Smooth muscle cell (in vitro differentiated cells): Measurements from ENCODE around the gene SAG. TPM values are rescaled to one million over a fixed set of nuclear protein-coding genes. Genes with fewer than 3 reads are reported as not detected.

ENCODE experiments used
- DNase-seq: peaks from one replicate; lab custom pipeline; 2025; ENCODE audit not compliant: unreplicated experiment; lab: John Stamatoyannopoulos, UW
- H2AFZ ChIP-seq: fragments of 200-600 bp; sonication (generic); 2 replicates; pipeline ENCODE4 v1.6.0; 2016; ENCODE audit warnings: antibody characterized with exemption, low read depth, mild to moderate bottlenecking
- H3F3A ChIP-seq: fragments of 200-600 bp; sonication (generic); 2 replicates; pipeline ENCODE4 v1.6.0; 2017; ENCODE audit warnings: antibody characterized with exemption, low read depth
- H3K27ac ChIP-seq: fragments of 200-600 bp; sonication (generic); 2 replicates; pipeline ENCODE4 v1.5.1; 2016; ENCODE audit warnings: low read depth, mild to moderate bottlenecking
- H3K27me3 ChIP-seq: fragments of 200-600 bp; sonication (generic); 2 replicates; pipeline ENCODE4 v1.6.1; 2016; ENCODE audit warnings: low read depth, mild to moderate bottlenecking
- H3K36me3 ChIP-seq: fragments of 200-600 bp; sonication (generic); 2 replicates; pipeline ENCODE4 v1.5.1; 2016; ENCODE audit warnings: low read depth
- H3K4me1 ChIP-seq: fragments of 200-600 bp; sonication (generic); 2 replicates; pipeline ENCODE4 v1.5.1; 2016; ENCODE audit warnings: low read depth
- H3K4me2 ChIP-seq: fragments of 200-600 bp; sonication (generic); 2 replicates; pipeline ENCODE4 v1.6.0; 2016; ENCODE audit warnings: mild to moderate bottlenecking
- H3K4me3 ChIP-seq: fragments of 200-600 bp; sonication (generic); 2 replicates; pipeline ENCODE4 v1.5.1; 2016; ENCODE audit warnings: mild to moderate bottlenecking
- H3K79me2 ChIP-seq: fragments of 200-600 bp; sonication (generic); 2 replicates; pipeline ENCODE4 v1.6.0; 2016; ENCODE audit warnings: low read depth, mild to moderate bottlenecking
- H3K9ac ChIP-seq: fragments of 200-600 bp; sonication (generic); 2 replicates; pipeline ENCODE4 v1.6.0; 2016; ENCODE audit warnings: low read depth
- H3K9me3 ChIP-seq: fragments of 200-600 bp; sonication (generic); replicated peaks from 2 replicates; pipeline ENCODE4 v1.5.1; 2016; ENCODE audit warnings: low read depth
- H4K20me1 ChIP-seq: fragments of 200-600 bp; sonication (generic); 2 replicates; pipeline ENCODE4 v1.6.0; 2016; ENCODE audit warnings: low read depth
- CTCF ChIP-seq: fragments of 200-600 bp; sonication (generic); IDR thresholded peaks from 2 replicates; pipeline ENCODE4 v1.5.1; 2017; ENCODE audit warnings: borderline replicate concordance, mild to moderate bottlenecking, antibody characterized with exemption; ENCODE audit not compliant: insufficient read depth, poor library complexity, severe bottlenecking
- WGBS: methylation state at CpG from one replicate; pipeline ENCODE4 v1.1.7; 2016; ENCODE audit warnings: low lambda C conversion rate; 5-methylcytosine and 5-hydroxymethylcytosine counted together
- polyA plus RNA-seq: library from polyadenylated mRNA; unstranded; fragments of >200 nt; fragmentation: Nextera tagmentation; extraction: Ambion mirVana; gene quantifications from 2 replicates; pipeline ENCODE4 v1.2.1, GENCODE V29; 2016
- total RNA-seq: library from RNA; depleted of rRNA; stranded (reverse); fragments of >200 nt; gene quantifications from 2 replicates; pipeline ENCODE4 v1.2.3, GENCODE V29; 2014

SAG gene
- total and polyA plus RNA-seq, 2 experiments from 2014 or later, result not detected

GRCh38 chr2:233289648-233290047 is 18.0 kb upstream of the SAG start:
- Histone ChIP-seq H3K9ac (no peak overlapping the region), H3K4me3 (no peak overlapping the region), H3K27ac (no peak overlapping the region), H3K36me3 (peaks cover 15% of the 10 kb centered on the region), H3K27me3 (no peaks in the 10 kb centered on the region), H2AFZ (no peak overlapping the region), H3K4me1 (no peaks in the 10 kb centered on the region), H3F3A (no peaks in the 10 kb centered on the region), H4K20me1 (peaks cover 5% of the 10 kb centered on the region), H3K9me3 (no peaks in the 10 kb centered on the region), H3K79me2 (no peaks in the 10 kb centered on the region), H3K4me2 (no peak overlapping the region)
- no peak for TF ChIP-seq CTCF
- 96% methylated on average over 12 of the region's 12 CpGs for WGBS
- DNase-seq, result no peak

GRCh38 chr2:233290051-233290845 is 17.4 kb upstream of the SAG start:
- peaks cover 17% of the 10 kb centered on the region for H3K36me3 ChIP-seq
- no peak for TF ChIP-seq CTCF
- WGBS, result 96% methylated on average over 10 of the region's 10 CpGs
- no peak overlapping the region for H2AFZ ChIP-seq
- no peaks in the 10 kb centered on the region for H3K79me2 ChIP-seq
- H3K27ac ChIP-seq, result no peak overlapping the region
- H3K27me3 ChIP-seq, result no peaks in the 10 kb centered on the region
- no peak overlapping the region for H3K4me2 ChIP-seq
- no peaks in the 10 kb centered on the region for H3K9me3 ChIP-seq
- H3K4me3 ChIP-seq, result no peak overlapping the region
- H3K9ac ChIP-seq, result no peak overlapping the region
- no peaks in the 10 kb centered on the region for H3K4me1 ChIP-seq
- no peak for DNase-seq
- no peaks in the 10 kb centered on the region for H3F3A ChIP-seq
- H4K20me1 ChIP-seq, result peaks cover 5% of the 10 kb centered on the region

- no peaks in the 10 kb centered on the region for H3F3A ChIP-seq
- no peak for DNase-seq
- no peak overlapping the region for H2AFZ ChIP-seq
- H3K27me3 ChIP-seq, result no peaks in the 10 kb centered on the region
- no peak overlapping the region for H3K4me2 ChIP-seq
- no peak overlapping the region for H3K9ac ChIP-seq
- no peak overlapping the region for H3K4me3 ChIP-seq
- no peaks in the 10 kb centered on the region for H3K79me2 ChIP-seq
- H3K4me1 ChIP-seq, result no peaks in the 10 kb centered on the region
- no peaks in the 10 kb centered on the region for H4K20me1 ChIP-seq
- WGBS, result 90% methylated on average over 5 of the region's 5 CpGs
- TF ChIP-seq CTCF, result no peak
- no peak overlapping the region for H3K27ac ChIP-seq
- H3K9me3 ChIP-seq, result no peaks in the 10 kb centered on the region
- H3K36me3 ChIP-seq, result peaks cover 15% of the 10 kb centered on the region
Measured at GRCh38 chr2:233295891-233296290, 11.7 kb upstream of the SAG start.

- no peaks in the 10 kb centered on the region for H3F3A ChIP-seq
- H3K79me2 ChIP-seq, result no peaks in the 10 kb centered on the region
- H3K4me3 ChIP-seq, result no peak overlapping the region
- H2AFZ ChIP-seq, result no peak overlapping the region
- H4K20me1 ChIP-seq, result no peaks in the 10 kb centered on the region
- no peaks in the 10 kb centered on the region for H3K4me1 ChIP-seq
- DNase-seq, result no peak
- H3K9ac ChIP-seq, result no peak overlapping the region
- peaks cover 9% of the 10 kb centered on the region for H3K36me3 ChIP-seq
- H3K27ac ChIP-seq, result no peak overlapping the region
- H3K4me2 ChIP-seq, result no peak overlapping the region
- no peaks in the 10 kb centered on the region for H3K27me3 ChIP-seq
- TF ChIP-seq CTCF, result no peak
- no peaks in the 10 kb centered on the region for H3K9me3 ChIP-seq
- WGBS, result 93% methylated on average over 7 of the region's 7 CpGs
Measured at GRCh38 chr2:233297076-233297475, 10.5 kb upstream of the SAG start.
